ENCODE results near the gene PIP5K1A. TPM values are rescaled to one million over a fixed set of nuclear protein-coding genes. Genes with fewer than 3 reads are reported as not detected.
"Not testable (repeated sequence)": the region's sequence is repeated elsewhere in the genome, so short reads cannot be mapped to it uniquely, and the experiment has no call there.

Gene PIP5K1A
- total RNA-seq, 1 donor from 2014 or later = 47.9 TPM

GRCh38 chr1:151176514-151177045 is 21.8 kb upstream of the PIP5K1A start:
- Histone ChIP-seq H3K27me3 (ENCODE audit: low read depth) (no peaks in the 10 kb centered on the region), H3K9me3 (no peaks in the 10 kb centered on the region), H3K36me3 (peaks cover 80% of the 10 kb centered on the region), H3K4me3 (no peak overlapping the region), H3K4me1 (no peaks in the 10 kb centered on the region), H3K27ac (no peak overlapping the region)
- ATAC-seq = no peak
- no peak for DNase-seq
- intact Hi-C loops (cut with DNase I) = no loop called here
- TF ChIP-seq CTCF (IDR thresholded peaks at IDR 0.05) = no peak

DNA sequence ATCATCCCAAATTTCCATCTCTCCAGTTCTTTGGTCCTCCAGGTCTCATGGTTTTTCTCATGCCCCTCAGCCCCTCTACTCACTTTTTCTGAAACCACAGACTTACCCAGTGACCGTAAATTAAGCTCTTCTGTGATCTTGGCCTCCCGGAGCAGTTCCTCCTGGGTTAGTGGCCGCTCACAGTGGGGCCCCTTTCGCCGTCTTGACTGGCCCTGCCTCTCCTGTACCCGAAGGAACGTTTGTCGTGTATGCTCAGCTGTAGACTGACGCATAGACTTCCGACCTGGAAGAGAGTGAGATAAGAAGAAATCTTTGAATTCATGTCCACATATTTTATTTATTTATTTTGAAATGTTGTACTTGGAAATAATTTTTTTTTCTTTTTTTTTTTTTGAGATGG is 14.1 kb upstream of the PIP5K1A start:
- H3K4me1 ChIP-seq = peaks cover 21% of the 10 kb centered on the region
- H3K36me3 ChIP-seq = peaks cover 67% of the 10 kb centered on the region
- ATAC-seq = no peak
- intact Hi-C loops (cut with DNase I) = no loop called here
- no peak overlapping the region for H3K4me3 ChIP-seq
- H3K27me3 ChIP-seq (ENCODE audit: low read depth) = no peaks in the 10 kb centered on the region
- H3K9me3 ChIP-seq = no peaks in the 10 kb centered on the region
- H3K27ac ChIP-seq = no peak overlapping the region
- DNase-seq = no peak
- TF ChIP-seq CTCF (IDR thresholded peaks at IDR 0.05) = no peak

- no peaks in the 10 kb centered on the region for H3K9me3 ChIP-seq
- H3K4me3 ChIP-seq = no peak overlapping the region
- no peak for TF ChIP-seq CTCF (IDR thresholded peaks at IDR 0.05)
- ATAC-seq = no peak
- no peak overlapping the region for H3K27ac ChIP-seq
- no peak for DNase-seq
- H3K36me3 ChIP-seq = peaks cover 37% of the 10 kb centered on the region
- intact Hi-C loops (cut with DNase I) = no loop called here
- no peaks in the 10 kb centered on the region for H3K27me3 ChIP-seq (ENCODE audit: low read depth)
- H3K4me1 ChIP-seq = peaks cover 21% of the 10 kb centered on the region
These were observed 11.1 kb upstream of the PIP5K1A start for GRCh38 chr1:151187205-151187604.

DNA sequence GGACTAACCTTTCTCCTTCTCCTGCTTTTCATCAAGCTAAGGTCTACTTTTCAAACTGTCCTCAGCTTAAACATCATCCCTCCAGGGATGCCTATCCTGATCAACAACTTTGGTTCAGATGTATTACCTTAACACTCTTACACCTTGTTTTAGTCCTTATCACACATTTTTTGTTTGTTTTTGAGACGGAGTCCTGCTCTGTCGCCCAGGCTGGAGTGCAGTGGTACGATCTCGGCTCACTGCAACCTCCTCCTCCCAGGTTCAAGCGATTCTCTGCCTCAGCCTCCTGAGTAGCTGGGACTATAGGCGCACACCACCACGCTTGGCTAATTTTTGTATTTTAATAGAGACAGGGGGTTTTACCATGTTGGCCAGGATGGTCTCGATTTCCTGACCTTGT is 9.7 kb upstream of the PIP5K1A start:
- ATAC-seq; intact Hi-C loops (cut with DNase I); H3K27me3 ChIP-seq (ENCODE audit: low read depth); H3K27ac ChIP-seq; DNase-seq; H3K9me3 ChIP-seq: not testable (repeated sequence)
- H3K4me3 ChIP-seq = peak overlapping the region; percentile 82
- H3K4me1 ChIP-seq = peaks cover 21% of the 10 kb centered on the region
- H3K36me3 ChIP-seq = peaks cover 23% of the 10 kb centered on the region

- peak; percentile 97 to 98 for ATAC-seq
- TF ChIP-seq CTCF (IDR thresholded peaks at IDR 0.05) = peak; percentile 27
- H3K4me1 ChIP-seq = peaks cover 21% of the 10 kb centered on the region
- intact Hi-C loops (cut with DNase I) = no loop called here
- DNase-seq = peak; percentile 90
- peak within 1 kb of the TSS; percentile 82 for H3K4me3 ChIP-seq
- H3K27me3 ChIP-seq (ENCODE audit: low read depth) = no peaks in the 10 kb centered on the region
- peaks cover 11% of the 10 kb centered on the region for H3K36me3 ChIP-seq
- no peaks in the 10 kb centered on the region for H3K9me3 ChIP-seq
- peak within 1 kb of the TSS; percentile 84 for H3K27ac ChIP-seq
These were observed 8.5 kb upstream of the PIP5K1A start, which contains the start of gene VPS72 for GRCh38 chr1:151189637-151190445. TSS of gene VPS72 (minus strand) at chr1:151190197. CDS start at chr1:151190121, 76 bp downstream.

DNA sequence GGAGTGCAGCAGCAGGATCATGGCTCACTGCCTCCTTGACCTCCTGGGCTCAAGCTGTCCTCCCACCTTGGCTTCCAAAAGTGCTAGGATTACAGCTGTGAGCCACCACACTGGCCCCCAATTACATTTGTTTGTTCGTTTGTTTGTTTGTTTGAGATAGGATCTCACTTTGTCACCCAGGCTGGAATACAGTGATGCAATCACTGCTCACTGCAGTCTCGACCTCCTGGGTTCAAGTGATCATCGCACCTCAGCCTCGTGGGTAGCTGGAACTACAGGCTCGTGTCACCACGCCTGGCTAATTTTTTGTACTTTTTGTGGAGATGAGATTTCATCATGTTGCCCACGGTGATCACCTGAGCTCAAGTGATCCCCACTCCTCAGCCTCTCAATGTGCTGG is 6.3 kb upstream of the PIP5K1A start:
- H3K27ac ChIP-seq = no peak overlapping the region
- DNase-seq (no peak), ATAC-seq (no peak)
- H3K4me1 ChIP-seq = peaks cover 30% of the 10 kb centered on the region
- H3K4me3 ChIP-seq = no peak overlapping the region
- no peaks in the 10 kb centered on the region for H3K9me3 ChIP-seq
- TF ChIP-seq CTCF (IDR thresholded peaks at IDR 0.05) = no peak
- intact Hi-C loops (cut with DNase I) = no loop called here
- no peaks in the 10 kb centered on the region for H3K36me3 ChIP-seq
- no peaks in the 10 kb centered on the region for H3K27me3 ChIP-seq (ENCODE audit: low read depth)
